ENCODE data around the gene PICALM. TPM values are rescaled to one million over a fixed set of nuclear protein-coding genes. Genes with fewer than 3 reads are reported as not detected.
A peak's percentile ranks its signal among the peaks of the same experiment; 100 is the strongest.

The PICALM gene
- polyA plus RNA-seq, 4 donors: 88.8 to 155 (median 116) TPM

DNA sequence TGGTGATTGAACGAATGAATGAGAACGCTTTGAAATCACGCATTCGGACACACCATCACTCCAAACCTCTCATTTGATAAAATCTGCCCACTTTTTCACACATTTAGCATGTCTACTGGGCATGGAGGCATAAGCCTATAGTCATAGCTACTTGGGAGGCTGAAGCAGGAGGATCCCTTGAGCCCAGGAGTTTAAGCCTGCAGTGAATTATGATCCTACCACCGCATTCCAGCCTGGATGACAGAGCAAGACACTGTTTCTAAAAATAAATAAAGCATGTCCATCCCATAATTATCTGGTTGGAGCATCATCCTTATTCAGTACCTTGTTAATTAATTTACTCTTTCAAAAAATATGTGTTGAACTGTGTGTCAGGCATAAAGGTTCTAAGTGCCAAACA is 3.3 kb upstream of the PICALM start:
- FAIRE-seq (no peak), DNase-seq (no peak)
- H3K4me3 ChIP-seq (ENCODE audit: low read depth in 1 of 3, low read length in 3 of 3): no peak overlapping the region
- H3K9me3 ChIP-seq (ENCODE audit: control insufficient read depth in 2 of 2, insufficient read depth in 1 of 2, low read depth in 1 of 2, low read length in 1 of 2): no peaks in the 10 kb centered on the region
- WGBS, 3 donors: 95 to 99% (median 97%) methylated on average over 5 of the region's 5 CpGs
- H3K27ac ChIP-seq (ENCODE audit: low read depth in 1 of 3, low read length in 2 of 3): no peak overlapping the region
- H3K36me3 ChIP-seq (ENCODE audit: control insufficient read depth in 3 of 3, insufficient read depth in 2 of 3, low read depth in 1 of 3, low read length in 3 of 3): no peaks in the 10 kb centered on the region
- H3K4me1 ChIP-seq (ENCODE audit: control insufficient read depth in 3 of 3, insufficient read depth in 2 of 3, low read depth in 1 of 3, low read length in 2 of 3): peaks cover 0 to 11% (median 0%) of the 10 kb centered on the region in 3 donors
- H3K27me3 ChIP-seq (ENCODE audit: control insufficient read depth in 3 of 3, insufficient read depth in 3 of 3, low read length in 3 of 3): no peaks in the 10 kb centered on the region

DNA sequence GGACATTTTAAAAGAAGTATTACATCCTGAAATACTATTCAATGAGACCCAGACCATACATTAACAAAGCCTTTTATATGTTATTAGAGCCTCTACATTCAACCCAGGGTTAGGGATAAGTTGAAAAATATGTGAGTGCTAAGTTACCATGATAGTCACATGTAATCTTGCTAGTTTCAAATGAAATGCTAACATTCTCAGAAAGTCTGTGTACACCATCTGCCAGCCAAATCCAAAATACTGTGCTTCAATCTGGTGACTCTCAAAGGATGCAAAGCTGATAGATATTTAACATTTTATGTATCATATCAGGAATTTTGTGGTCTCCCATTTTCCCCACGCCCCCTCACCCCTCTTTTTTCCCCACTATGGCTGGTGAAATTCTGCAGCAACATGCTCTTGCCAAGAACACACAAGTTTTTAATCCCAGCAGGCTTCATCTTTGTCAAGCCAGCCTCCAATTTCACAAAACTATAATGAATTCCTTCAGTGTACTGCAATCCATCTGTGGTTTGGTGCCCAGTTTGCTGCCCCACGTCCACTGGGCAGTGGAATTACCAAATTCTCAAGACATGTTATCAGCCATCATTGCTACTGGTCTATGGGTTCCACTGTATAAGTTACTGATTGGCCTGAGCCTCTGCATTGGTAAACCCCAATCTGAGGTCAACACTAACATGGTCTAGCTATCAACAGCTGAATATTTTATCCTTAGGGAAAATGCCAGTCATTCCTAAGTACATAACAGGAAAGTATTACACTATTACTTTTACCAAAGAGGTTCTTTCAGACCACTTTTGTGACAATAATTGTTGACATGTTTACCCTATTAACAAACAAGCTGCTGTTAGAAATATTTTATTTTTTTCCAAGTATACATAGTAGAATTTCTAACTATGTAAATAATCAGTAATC is 1.5 kb upstream of the PICALM start:
- Histone ChIP-seq H3K9me3 (ENCODE audit: control insufficient read depth in 2 of 2, insufficient read depth in 1 of 2, low read depth in 1 of 2, low read length in 1 of 2) (no peaks in the 10 kb centered on the region), H3K27ac (ENCODE audit: low read depth in 1 of 3, low read length in 2 of 3) (peak overlapping the region; percentile 86 to 99 (median 98)), H3K36me3 (ENCODE audit: control insufficient read depth in 3 of 3, insufficient read depth in 2 of 3, low read depth in 1 of 3, low read length in 3 of 3) (no peaks in the 10 kb centered on the region), H3K27me3 (ENCODE audit: control insufficient read depth in 3 of 3, insufficient read depth in 3 of 3, low read length in 3 of 3) (no peaks in the 10 kb centered on the region), H3K4me1 (ENCODE audit: control insufficient read depth in 3 of 3, insufficient read depth in 2 of 3, low read depth in 1 of 3, low read length in 2 of 3) (peaks cover 0 to 11% (median 0%) of the 10 kb centered on the region in 3 donors), H3K4me3 (ENCODE audit: low read depth in 1 of 3, low read length in 3 of 3) (no peak overlapping the region)
- FAIRE-seq (no peak), DNase-seq (no peak)
- WGBS, 3 donors: 66 to 93% (median 77%) methylated on average over 2 of the region's 2 CpGs

DNA sequence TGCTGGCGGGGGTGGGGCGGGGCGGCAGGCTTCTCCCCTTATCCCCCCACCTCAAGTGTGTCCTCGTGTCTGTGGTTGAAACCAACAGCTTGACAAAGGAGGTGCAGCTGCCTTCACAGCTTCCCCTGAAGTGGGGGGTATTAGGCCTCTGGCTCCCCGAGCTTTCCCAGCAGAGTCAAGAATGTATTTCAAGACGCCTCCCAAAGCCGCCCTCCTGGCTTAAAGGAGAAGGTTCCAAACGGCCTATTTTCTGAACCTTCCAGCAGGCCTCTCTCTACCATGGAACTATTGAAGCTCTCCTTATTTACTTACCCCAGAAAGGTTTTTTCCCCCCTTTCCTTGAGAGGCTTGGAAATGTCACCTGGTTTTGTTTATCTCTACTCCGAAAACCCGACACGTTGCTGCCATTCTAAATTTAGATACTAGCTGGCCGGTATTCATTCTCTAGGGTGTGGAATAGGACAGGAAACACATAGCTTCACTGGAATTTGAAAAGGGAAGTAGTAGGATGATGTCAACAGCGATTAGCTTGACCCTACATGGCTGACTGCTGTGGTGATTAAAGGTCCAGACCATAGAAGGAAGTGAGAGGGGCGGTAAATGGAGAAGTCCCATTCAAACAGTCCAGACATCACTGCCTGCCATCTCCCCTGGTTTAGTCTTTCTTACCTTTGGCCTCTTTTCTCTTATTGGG is 671 bp upstream of the PICALM start:
- no peaks in the 10 kb centered on the region for H3K36me3 ChIP-seq (ENCODE audit: control insufficient read depth in 3 of 3, insufficient read depth in 2 of 3, low read depth in 1 of 3, low read length in 3 of 3)
- peak overlapping the region; percentile 17 to 54 (median 43) for H3K4me3 ChIP-seq (ENCODE audit: low read depth in 1 of 3, low read length in 3 of 3)
- peak overlapping the region; percentile 86 to 99 (median 98) for H3K27ac ChIP-seq (ENCODE audit: low read depth in 1 of 3, low read length in 2 of 3)
- no peaks in the 10 kb centered on the region for H3K9me3 ChIP-seq (ENCODE audit: control insufficient read depth in 2 of 2, insufficient read depth in 1 of 2, low read depth in 1 of 2, low read length in 1 of 2)
- FAIRE-seq (no peak), DNase-seq (peak; percentile 70 to 73)
- peaks cover 0 to 15% (median 0%) of the 10 kb centered on the region in 3 donors for H3K4me1 ChIP-seq (ENCODE audit: control insufficient read depth in 3 of 3, insufficient read depth in 2 of 3, low read depth in 1 of 3, low read length in 2 of 3)
- 5 to 8% (median 7%) methylated on average over 12 to 14 of the region's 14 CpGs for WGBS, 3 donors
- H3K27me3 ChIP-seq (ENCODE audit: control insufficient read depth in 3 of 3, insufficient read depth in 3 of 3, low read length in 3 of 3): no peaks in the 10 kb centered on the region

DNA sequence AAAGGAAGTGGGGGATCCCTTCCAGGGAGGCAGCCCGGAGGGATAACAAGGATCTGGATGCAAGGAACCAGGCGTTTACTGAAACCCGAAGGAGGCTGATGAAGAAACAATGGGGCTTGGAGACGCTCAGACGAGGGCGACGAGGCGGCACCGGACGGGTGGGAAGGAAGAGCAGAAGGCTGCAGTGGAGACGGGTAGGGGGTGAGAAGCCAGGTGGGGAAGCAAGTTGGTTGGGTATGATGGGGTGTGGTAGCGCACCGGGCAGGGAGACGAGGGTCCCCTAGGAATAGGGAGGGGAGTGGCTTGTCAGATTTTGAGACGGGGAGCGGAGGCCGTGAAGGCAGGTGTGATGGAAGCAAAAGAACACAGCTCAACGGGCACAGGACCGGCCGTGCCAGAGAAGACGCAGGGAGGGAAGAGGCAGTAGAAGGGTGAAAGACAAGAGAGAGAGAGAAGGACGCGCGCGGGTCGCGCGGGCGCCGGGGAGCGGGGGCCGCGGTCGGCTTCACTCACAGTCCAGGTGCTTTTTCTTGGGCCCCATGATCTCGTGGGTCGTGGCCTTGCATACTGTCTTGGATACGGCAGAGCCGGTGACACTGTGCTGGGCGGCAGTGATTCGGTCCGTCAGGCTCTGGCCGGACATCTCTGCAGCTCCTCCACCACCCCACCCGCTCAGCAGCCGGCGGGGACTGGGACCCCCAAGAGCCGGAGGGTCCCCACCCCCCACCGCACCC is 579 bp downstream of the PICALM start:
- no peak for FAIRE-seq

DNA sequence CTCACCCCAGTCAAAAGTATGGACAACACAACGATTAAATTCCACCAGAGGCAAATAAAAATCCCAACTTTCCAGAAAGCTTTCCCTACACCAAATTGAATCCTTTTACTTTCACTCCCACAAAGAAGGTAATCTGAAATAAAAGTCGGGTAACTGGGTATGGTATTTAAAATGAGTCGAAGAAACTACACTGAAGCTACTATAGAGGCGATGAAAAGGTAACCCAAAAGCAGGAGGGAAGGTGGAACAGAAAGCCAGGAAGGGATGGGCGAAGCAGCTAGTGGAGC is 1.1 kb downstream of the PICALM start:
- 0% methylated on average over 5 of the region's 5 CpGs for WGBS, 3 donors
- Histone ChIP-seq H3K9me3 (ENCODE audit: control insufficient read depth in 2 of 2, insufficient read depth in 1 of 2, low read depth in 1 of 2, low read length in 1 of 2) (no peaks in the 10 kb centered on the region), H3K27ac (ENCODE audit: low read depth in 1 of 3, low read length in 2 of 3) (peak overlapping the region; percentile 86 to 99 (median 98)), H3K4me3 (ENCODE audit: low read depth in 1 of 3, low read length in 3 of 3) (peak overlapping the region; percentile 98 to 100 (median 98)), H3K27me3 (ENCODE audit: control insufficient read depth in 3 of 3, insufficient read depth in 3 of 3, low read length in 3 of 3) (no peaks in the 10 kb centered on the region), H3K36me3 (ENCODE audit: control insufficient read depth in 3 of 3, insufficient read depth in 2 of 3, low read depth in 1 of 3, low read length in 3 of 3) (no peaks in the 10 kb centered on the region), H3K4me1 (ENCODE audit: control insufficient read depth in 3 of 3, insufficient read depth in 2 of 3, low read depth in 1 of 3, low read length in 2 of 3) (peaks cover 0 to 20% (median 0%) of the 10 kb centered on the region in 3 donors)
- FAIRE-seq (no peak), DNase-seq (peak in 1 of 2 donors; percentile 66)

More for the DNA sequence above, 579 bp downstream of the PICALM start:
- Histone ChIP-seq H3K27me3 (ENCODE audit: control insufficient read depth in 3 of 3, insufficient read depth in 3 of 3, low read length in 3 of 3) (no peaks in the 10 kb centered on the region), H3K36me3 (ENCODE audit: control insufficient read depth in 3 of 3, insufficient read depth in 2 of 3, low read depth in 1 of 3, low read length in 3 of 3) (no peaks in the 10 kb centered on the region), H3K9me3 (ENCODE audit: control insufficient read depth in 2 of 2, insufficient read depth in 1 of 2, low read depth in 1 of 2, low read length in 1 of 2) (no peaks in the 10 kb centered on the region), H3K4me1 (ENCODE audit: control insufficient read depth in 3 of 3, insufficient read depth in 2 of 3, low read depth in 1 of 3, low read length in 2 of 3) (peaks cover 0 to 20% (median 0%) of the 10 kb centered on the region in 3 donors), H3K4me3 (ENCODE audit: low read depth in 1 of 3, low read length in 3 of 3) (peak overlapping the region; percentile 98 to 100 (median 98)), H3K27ac (ENCODE audit: low read depth in 1 of 3, low read length in 2 of 3) (peak overlapping the region; percentile 86 to 99 (median 98))
- 0 to 1% (median 0%) methylated on average over 34 to 47 of the region's 47 CpGs for WGBS, 3 donors
- DNase-seq: peak; percentile 40 to 67

DNA sequence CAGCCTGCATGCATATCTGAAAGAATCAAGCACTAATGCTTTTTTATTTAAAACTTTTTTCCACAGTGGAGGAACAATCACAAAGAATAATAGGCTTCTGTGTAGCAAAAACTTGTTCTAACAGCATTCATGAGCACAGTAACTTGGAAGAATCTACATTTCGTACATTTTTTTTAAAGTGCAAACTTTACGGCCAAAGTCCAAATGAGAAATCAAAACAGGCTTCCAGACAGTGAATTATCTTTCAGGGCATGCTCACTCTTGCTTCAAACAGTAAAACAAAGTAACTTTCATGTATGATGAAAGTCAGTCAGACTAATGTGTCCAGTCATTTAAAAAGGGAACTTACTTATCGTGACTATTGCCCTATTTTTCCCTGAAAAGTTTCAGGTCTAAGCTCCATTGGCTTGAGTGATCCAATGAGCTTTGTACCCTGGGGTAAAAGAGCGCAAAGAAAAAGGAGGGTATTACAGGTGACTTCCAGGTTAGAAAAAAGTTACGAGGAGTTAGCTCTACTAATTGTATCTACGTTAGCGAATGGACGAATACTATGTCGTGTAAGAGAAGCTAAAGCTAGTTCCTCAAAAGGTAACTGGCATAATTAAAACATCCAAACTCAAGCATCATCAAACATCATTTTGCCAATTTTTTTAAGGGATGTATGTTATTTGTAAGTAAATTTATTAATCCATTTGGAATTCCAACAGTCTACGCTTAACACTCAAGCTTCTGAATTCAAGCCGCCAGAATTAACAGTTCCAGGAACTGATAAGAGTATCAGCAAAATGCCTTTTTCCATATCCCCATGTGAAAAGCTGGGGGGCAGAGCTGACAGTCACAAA is 1.7 kb downstream of the PICALM start:
- Histone ChIP-seq H3K27ac (ENCODE audit: low read depth in 1 of 3, low read length in 2 of 3) (peak overlapping the region; percentile 86 to 99 (median 98)), H3K36me3 (ENCODE audit: control insufficient read depth in 3 of 3, insufficient read depth in 2 of 3, low read depth in 1 of 3, low read length in 3 of 3) (no peaks in the 10 kb centered on the region), H3K4me1 (ENCODE audit: control insufficient read depth in 3 of 3, insufficient read depth in 2 of 3, low read depth in 1 of 3, low read length in 2 of 3) (peaks cover 0 to 20% (median 0%) of the 10 kb centered on the region in 3 donors), H3K4me3 (ENCODE audit: low read depth in 1 of 3, low read length in 3 of 3) (peak overlapping the region; percentile 98 to 100 (median 98)), H3K27me3 (ENCODE audit: control insufficient read depth in 3 of 3, insufficient read depth in 3 of 3, low read length in 3 of 3) (no peaks in the 10 kb centered on the region), H3K9me3 (ENCODE audit: control insufficient read depth in 2 of 2, insufficient read depth in 1 of 2, low read depth in 1 of 2, low read length in 1 of 2) (no peaks in the 10 kb centered on the region)
- FAIRE-seq (no peak), DNase-seq (peak; percentile 83 to 89)
- 0 to 1% (median 0%) methylated on average over 11 of the region's 11 CpGs for WGBS, 3 donors

DNA sequence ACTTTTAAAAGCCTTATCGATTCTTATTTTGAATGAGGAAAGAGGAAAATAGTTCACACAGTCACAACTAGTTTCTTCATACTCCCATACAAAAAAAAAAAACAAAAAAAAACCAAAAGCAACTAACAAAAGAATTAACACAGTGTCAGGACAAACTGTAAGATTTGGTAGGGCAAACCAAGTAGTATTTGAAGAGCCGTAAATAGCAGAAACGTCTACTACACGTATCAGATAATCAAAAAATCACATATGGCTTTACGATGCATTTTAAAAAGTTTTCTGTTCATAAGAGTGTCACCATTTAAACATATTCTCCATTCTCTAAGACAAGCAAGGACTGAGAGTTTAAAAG is 2.3 kb downstream of the PICALM start:
- Histone ChIP-seq H3K9me3 (ENCODE audit: control insufficient read depth in 2 of 2, insufficient read depth in 1 of 2, low read depth in 1 of 2, low read length in 1 of 2) (no peaks in the 10 kb centered on the region), H3K4me1 (ENCODE audit: control insufficient read depth in 3 of 3, insufficient read depth in 2 of 3, low read depth in 1 of 3, low read length in 2 of 3) (peaks cover 0 to 20% (median 2%) of the 10 kb centered on the region in 3 donors), H3K27ac (ENCODE audit: low read depth in 1 of 3, low read length in 2 of 3) (peak overlapping the region in 2 of 3 donors; percentile 32 to 99), H3K36me3 (ENCODE audit: control insufficient read depth in 3 of 3, insufficient read depth in 2 of 3, low read depth in 1 of 3, low read length in 3 of 3) (no peaks in the 10 kb centered on the region), H3K4me3 (ENCODE audit: low read depth in 1 of 3, low read length in 3 of 3) (peak overlapping the region in 2 of 3 donors; percentile 98 to 100), H3K27me3 (ENCODE audit: control insufficient read depth in 3 of 3, insufficient read depth in 3 of 3, low read length in 3 of 3) (no peaks in the 10 kb centered on the region)
- FAIRE-seq: no peak
- DNase-seq: no peak
- 0 to 1% (median 1%) methylated on average over 5 of the region's 5 CpGs for WGBS, 3 donors
